HG03575 (cell line): ENCODE results near the gene ZNF669.
"Not testable (repeated sequence)": the region's sequence is repeated elsewhere in the genome, so short reads cannot be mapped to it uniquely, and the experiment has no call there.

Experiments used
- ATAC-seq: cut with Tn5 transposase; IDR thresholded peaks from one replicate; pipeline ENCODE4 v1.9.1; 2021; ENCODE audit not compliant: unreplicated experiment, insufficient number of reproducible peaks, low FRiP score; ENCODE audit errors: extremely low read depth

ZNF669 gene

DNA sequence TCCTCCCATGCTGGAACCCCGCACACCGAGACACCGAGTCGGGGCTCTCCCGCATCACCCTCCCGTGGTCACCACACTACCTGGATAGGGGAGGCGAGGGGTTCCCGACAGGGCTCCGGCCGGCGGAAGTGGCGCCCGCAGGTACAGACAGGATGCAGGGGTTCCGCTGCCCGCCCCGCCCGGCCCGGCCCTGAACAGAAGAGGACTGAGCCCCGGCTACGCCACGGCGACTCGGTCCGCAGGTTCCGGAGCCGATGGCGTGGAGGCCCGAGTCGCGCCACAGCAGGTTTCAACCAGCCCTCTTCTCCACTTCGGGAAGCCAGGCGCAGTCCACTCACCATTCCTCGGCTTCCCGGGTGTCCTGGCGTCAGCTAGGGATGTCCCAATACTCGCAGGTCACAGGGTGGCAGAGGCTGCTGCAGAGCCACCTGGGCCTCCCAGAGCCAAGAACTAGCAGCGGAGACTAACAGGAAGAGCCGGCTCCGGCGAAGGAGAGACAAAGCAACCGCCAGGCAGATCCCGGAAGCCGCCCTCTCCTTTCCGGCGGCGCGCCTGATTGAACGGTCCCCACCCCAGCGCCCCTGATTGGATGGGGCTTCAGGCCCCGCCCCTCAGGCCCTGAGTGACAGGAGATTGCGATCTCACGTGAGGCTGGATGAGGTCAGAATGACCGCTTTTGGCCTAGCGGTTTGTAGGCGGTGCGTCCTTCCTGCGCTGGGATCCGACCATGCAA is at the start of gene ZNF669:
ZNF669 (minus strand) TSS at position 498 of the 733 bp plus-strand sequence; CDS start at position 341, 157 bp downstream.
- peak; percentile 88 for ATAC-seq

DNA sequence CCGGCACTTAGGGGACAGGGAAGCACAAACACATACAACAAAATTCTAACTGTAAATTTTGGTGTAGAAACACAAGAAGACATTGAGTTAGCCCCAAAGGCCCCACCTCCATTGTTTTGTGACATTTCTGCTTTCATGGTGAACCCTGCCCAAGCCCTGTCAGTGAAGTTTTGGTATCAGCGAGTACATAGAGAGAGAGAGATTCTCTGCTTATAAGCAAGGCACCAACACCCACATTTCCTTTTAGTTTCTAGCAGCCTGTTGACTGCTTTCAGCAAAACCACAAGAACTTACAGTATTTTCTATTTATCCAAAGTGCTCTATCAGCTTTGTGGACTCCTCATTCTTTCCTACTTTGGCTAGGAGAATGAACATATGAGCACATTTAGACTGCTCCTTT is 43.6 kb upstream of the ZNF669 start:
- ATAC-seq: no peak

DNA sequence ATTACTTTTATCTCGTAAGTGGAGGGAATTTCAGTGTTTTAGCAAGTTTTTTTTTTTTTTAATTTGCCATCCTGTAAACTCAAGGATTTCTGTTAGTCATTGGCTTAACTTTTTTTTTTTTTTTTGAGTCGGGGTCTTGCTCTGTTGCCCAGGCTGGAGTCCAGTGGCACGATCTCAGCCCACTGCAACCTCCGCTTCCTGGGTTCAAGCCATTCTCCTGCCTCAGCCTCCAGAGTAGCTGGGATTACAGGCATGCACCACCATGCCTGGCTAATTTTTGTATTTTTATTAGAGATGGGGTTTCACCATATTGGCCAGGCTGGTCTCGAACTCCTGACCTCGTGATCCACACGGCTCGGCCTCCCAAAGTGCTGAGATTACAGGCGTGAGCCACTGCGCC is 43.0 kb upstream of the ZNF669 start:
- not testable (repeated sequence) for ATAC-seq

DNA sequence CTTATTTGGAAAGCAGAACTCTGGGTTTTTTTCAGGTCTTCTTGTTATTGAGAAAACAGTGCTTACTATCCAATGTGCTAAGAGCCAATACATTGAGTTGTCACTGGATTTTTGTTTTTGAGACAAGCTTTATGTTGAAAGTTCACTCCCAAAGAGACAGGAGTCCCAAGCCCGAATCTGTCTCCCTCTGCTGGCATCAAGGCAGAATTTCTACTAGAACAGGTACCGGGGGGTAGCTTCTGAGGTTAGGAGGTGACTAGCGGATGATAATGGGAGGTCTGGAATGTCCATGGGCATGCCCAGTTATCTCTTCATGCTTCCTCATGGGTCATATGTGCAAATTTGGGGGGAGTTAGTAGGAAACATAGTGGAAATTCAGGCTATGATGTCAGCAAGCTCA is 42.5 kb upstream of the ZNF669 start:
- ATAC-seq: no peak

DNA sequence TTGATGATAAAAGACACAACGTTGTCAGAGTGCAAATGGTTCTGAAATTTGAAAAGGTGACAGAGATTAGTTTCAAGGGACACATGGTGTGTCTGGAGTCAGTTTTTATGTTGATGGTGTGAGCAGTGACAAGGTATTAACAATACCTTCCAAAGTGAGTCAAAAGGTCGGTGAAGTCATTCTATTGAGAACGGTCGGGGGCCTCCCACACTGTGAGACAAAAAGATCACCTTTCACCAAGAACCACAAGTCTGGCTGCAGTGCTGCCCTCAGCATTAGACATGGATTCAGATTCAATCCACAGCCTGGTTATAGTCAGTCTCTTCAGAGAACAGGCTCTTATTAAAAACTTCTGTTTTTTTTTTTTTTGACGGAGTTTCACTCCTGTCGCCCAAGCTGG is 41.1 kb upstream of the ZNF669 start:
- ATAC-seq: no peak

DNA sequence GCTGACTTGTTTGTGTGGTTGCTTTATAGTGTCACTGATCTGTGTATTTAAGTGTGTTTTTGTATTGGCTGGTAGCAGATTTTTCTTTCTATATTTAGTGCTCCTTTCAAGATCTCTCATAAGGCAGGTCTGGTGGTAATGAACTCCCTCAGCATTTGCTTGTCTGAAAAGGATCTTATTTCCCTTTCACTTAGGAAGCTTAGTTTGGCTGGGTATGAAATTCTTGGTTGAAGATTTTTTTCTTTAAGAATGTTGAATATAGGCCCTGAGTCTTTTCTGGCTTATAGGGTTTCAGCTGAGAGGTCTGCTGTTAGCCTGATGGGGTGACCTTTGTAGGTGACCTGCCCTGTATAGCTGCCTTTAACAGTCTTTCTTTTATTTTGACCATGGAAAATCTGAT is 35.4 kb upstream of the ZNF669 start:
- not testable (repeated sequence) for ATAC-seq

DNA sequence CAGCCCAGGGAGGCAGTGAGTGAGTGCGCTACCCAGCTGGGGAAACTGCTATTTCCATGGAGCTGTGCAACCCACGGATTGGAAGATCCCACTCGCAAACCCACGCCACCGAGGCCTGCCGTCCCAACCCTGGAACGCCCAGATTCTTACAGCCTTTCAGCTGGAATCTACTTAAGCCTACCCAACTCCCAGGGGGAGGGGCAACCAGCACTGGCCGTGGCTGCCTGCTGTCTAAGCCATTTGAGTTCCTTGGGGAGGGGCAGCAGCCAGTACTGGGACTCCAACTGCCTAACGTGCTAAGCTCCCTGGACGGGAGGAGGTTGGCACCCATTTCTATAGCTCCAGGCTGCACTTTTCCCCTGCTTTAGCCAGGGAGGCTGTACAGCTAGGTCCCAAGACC is 27.1 kb upstream of the ZNF669 start:
- ATAC-seq: no peak

DNA sequence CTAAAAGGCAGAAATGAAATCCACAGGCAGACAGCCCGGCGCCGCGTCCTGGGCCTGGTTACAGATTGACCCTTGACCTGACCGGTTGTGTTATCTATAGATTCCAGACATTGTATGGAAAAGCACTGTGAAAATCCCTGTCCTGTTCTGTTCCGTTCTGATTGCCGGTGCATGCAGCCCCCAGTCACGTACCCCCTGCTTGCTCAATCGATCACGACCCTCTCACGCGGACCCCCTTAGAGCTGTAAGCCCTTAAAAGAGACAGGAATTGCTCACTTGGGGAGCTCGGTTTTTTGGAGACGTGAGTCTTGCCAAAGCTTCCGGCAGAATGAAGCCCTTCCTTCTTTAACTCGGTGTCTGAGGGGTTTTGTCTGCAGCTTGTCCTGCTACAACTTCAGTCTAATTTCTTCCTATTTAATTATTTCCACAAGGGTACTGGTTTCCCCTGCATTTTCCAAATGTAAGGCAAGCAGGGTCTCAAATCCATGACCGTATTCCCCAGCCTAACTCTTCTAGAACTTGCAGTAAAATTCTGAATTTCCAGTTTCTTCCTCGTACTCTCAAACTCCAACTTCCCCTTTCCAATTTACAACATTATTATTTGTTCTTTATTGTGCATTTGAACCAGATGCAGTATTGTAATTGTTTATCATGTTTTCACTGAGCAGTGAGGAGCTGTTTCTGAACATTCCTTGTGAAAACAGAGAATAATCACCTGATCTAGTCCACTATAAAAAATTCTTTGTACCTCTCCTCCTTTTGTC is 23.5 kb upstream of the ZNF669 start:
- not testable (repeated sequence) for ATAC-seq

DNA sequence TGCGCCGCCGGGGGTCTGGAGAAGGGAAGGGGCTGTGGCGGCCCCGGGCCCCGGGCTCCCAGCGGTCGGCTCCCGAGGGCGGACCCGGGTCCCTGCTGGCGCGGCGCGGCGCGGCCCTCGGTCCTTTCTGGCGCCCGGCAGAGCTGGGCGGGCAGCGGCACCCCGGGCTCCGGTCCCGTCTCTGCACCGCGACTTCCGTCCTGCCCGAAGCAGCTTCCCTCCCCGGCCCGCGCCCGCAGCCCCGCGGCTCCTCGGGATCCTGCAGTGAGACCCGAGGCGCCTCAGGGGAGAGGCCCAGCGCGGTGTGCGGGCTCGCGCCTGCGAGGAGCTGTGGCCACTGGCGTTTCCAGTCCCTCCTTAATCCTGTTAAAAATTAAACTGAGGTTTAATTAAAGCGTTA is 22.4 kb upstream of the ZNF669 start:
- ATAC-seq: peak; percentile 2

DNA sequence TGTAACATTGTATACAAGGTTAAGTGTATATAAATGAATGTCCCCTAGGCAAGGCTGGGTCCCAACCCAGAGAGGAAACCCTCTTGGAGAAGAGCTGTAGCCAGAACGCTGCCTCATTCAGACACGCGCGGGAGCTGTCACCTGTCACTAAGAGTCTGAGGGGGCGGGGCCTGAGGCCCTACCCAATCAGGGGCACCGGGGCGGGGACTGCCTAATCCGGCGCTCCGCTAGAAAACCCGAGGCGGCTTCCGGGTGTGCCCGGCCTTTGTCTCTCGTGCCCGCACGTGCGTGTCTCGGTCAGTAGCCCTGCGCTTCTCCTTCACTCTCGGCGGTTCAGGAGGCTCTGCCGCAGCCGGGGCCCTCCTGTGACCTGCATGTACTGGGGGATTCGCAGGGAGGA is 22.0 kb upstream of the ZNF669 start:
- ATAC-seq: peak; percentile 95

DNA sequence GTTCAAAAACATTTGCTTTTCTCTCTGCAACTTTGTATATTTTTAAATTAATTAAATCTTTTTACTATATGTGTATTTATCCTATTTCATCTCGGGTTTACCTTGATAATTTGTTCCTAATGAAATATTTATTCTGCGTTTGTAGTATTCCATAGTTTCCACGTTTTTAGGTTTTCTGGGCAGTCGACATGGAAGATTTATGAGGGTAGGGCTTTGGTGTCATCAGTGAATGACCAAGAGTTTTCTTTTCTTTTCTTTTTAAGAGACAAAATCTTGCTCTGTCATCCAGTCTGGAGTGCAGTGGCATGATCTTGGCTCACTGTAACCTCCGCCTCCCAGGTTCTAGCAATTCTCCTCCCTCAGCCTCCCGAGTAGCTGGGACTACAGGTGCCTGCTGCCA is 17.2 kb upstream of the ZNF669 start:
- ATAC-seq: no peak

DNA sequence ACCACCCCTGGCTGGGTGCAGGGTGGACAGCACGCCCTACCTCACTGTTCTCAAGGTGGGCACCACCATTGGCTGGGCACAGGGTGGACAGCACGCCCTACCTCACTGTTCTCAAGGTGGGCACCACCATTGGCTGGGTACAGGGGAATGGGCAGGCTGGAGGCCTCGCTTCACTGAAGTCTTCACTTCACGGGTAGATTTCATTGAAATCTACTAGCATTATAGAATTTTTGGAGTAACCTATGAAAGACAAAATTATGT is 16.2 kb upstream of the ZNF669 start:
- not testable (repeated sequence) for ATAC-seq

DNA sequence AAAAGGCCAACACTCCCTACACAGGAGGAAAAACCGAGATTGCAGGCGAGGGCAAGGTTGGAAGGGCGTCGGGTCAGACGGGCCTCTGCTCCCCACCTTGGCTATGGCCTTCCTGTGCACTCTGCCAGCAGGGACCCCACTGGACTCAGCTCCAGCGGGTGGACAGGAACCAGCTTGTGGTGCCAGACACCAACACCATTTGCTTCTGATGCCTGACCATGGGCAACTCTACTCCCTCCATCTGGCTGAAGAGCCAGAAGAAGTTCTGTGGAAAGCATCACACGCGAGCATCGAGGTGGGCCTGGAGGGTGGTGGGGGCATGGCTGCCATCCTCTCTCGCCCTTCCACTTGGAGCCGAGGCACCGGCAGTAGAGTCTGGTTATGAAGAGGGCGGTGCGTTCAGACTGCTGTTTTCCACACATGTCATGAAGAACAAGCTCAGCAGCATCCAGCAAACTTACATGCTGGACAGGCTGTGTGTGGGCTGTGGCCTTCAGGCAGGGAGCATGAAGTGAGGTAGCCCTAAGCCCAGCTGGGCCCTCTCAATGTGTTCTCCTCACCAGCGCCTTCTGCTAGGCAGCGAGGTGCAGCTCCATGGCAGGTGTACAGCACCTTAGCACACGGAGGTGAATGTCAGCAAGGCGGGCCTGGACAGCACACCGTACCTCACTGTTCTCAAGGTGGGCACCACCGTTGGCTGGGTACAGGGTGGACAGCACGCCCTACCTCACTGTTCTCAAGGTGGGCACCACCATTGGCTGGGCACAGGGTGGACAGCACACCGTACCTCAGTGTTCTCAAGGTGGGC is 15.6 kb upstream of the ZNF669 start:
- ATAC-seq: no peak

DNA sequence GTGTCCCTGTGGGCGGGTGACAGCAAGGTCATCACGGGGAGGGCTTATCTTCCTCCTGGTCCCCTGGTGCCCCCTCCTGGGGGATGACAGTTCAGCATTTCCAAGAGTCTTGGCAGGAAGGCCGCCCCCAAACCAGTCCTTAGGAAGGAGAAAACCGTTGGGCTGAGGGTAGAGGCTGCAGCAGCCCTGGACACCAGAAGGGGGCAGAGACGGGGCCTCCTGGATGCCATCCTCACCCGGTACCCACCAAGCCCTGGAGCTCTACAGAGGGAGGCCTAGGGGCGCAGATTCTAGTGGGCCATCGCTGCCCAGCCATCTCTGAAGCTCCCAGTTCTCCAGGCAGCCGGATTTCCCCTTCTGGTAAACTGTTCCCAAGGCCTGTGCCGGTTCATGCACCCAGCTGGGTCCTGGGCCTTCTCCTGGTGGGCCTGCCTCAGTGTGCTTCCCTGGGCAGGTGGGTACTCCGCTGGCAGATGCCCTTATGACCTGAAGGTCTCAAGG is 14.8 kb upstream of the ZNF669 start:
- no peak for ATAC-seq

DNA sequence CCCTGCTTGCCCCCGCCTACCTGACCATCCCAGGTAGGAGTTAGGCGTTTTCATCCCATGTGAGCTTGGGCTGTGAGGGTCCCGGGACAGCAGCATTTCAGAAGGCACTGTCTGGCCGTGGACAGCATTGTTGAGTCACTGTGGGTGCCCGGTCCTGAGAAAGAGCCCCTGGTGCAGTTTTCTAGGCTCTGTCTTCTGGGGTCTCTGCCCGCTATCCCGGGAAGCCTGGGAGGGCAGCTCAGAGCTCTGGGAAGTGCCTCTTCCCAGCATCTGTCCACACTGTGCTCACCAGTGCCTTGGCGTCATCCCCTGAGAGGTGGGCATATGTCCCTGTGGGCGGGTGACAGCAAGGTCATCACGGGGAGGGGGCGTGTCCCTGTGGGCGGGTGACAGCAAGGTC is 11.4 kb upstream of the ZNF669 start:
- no peak for ATAC-seq

DNA sequence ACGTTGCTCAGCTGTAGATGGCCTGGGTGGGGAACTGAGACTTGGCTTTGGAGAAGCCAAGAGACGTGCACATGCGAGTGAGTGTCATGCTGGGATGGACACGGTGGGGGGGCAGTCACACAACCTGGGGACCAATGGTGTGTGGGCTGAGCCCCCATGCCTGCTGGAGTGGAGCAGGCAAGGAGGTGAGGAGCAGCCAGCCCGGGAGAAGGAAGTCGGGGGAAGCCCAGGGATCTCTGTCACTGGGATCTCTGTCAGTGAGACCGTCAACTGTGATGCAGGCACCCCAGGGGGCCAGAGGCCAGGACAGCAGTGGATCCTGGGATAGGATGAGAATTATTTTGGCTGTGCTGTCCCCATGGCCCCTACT is 11.0 kb upstream of the ZNF669 start:
- no peak for ATAC-seq

DNA sequence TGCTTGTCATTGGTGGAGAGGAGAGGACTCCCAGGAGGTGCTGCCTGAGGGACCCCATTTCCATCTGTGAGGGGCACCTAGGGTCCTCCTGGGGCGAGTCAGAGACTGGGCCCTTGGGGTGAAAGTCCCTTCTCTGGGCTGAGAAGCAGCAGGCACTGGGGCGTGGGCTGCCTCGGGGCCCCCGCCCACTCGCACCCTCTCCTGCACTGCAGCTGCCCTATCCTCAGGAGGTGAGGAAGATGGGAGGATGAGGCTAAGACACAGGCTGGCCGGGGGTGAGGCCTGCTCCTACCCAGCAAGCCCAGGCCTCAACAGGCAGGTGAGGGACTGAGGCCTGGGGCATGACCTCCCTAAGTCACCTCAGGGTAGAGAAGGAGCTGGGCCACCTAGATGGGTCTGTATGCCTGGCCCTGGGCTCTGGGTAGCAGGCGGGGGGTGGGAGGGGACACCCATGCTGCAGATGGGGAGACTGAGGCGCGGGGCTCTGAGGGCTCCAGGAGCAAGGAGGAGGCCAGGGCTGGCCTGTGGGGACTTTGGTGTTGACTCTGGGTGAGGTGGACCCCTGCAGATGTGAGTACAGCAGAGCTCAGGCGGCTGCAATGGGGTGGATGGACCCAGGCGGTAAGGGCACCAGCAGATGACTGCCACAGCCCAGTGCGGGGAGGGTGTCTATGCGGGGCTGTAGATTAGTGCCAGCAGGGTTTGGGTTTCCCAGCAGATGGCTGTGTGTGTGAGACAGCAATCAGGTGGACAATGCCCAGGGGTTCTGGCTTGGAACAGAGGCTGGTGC is 10.4 kb upstream of the ZNF669 start:
- ATAC-seq: no peak

DNA sequence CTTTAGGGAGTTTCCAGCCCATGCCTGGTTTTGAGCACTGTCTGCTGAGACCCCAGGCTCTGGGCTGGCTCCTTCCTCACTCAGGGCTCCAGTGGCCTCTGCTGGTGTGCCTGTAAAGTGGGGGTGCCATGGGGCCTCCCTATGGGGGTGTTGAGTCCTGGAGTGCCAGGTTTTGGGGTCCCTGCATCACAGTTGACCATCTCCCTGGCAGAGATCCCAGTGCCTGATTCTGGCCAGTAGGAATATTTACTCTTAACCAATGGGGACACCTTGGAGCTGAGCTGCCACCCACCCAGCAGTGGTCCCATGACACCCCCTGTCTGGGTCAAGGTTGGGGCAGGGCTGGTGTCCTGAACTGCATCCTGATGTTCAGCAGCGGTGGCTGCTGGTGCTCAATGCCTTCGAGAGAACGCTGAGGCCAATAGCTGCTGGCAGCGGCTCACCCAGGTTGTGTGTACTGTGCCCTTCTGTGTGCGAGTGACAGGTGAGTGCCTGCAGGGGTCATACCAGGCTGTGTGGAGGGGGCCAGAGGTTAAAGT is 9.6 kb upstream of the ZNF669 start:
- no peak for ATAC-seq

DNA sequence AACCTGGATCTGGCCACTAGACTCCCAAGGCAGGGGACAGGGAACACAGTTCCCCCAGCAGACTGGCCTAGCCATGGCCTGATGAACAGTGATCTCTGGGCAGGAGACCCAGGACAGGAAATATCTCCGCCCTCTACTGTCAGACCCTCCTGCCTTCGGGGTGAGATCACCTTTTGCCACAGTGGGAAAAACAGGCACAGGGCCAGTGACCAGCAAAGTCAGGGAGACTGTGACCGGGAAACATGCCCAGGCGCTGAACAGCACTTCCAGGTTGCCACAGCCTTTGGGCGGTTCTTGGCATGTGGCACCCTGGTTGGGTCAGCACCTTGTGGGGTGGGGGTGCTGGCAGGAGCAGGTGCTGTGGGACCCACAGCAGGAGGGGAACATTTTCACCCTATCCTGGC is 8.9 kb upstream of the ZNF669 start:
- ATAC-seq: no peak
